HG02759 (cell line): ENCODE measurements around the gene ODC1.
A peak's percentile ranks its signal among the peaks of the same experiment; 100 is the strongest.
"Not testable (repeated sequence)": the region's sequence is repeated elsewhere in the genome, so short reads cannot be mapped to it uniquely, and the experiment has no call there.

Source experiments
- ATAC-seq: cut with Tn5 transposase; IDR thresholded peaks from one replicate; pipeline ENCODE4 v1.9.1; 2021; ENCODE audit warnings: mild to moderate bottlenecking, moderate library complexity; ENCODE audit not compliant: unreplicated experiment

The ODC1 gene

GRCh38 chr2:10447895-10448575 lies at the start of gene ODC1:
Gene ODC1 (minus strand): TSS chr2:10448327. CDS start chr2:10445032, 3,295 bp downstream.
- peak; percentile 81 for ATAC-seq

GRCh38 chr2:10497797-10498251 lies 49.7 kb upstream of the ODC1 start:
- no peak for ATAC-seq

GRCh38 chr2:10495988-10496313 lies 47.8 kb upstream of the ODC1 start:
- ATAC-seq = no peak

- ATAC-seq = no peak
These were observed 47.3 kb upstream of the ODC1 start for GRCh38 chr2:10495311-10495987.

- no peak for ATAC-seq
These were observed 46.4 kb upstream of the ODC1 start for GRCh38 chr2:10494351-10495066.

GRCh38 chr2:10493634-10494281 lies 45.6 kb upstream of the ODC1 start:
- peak; percentile 95 for ATAC-seq

- ATAC-seq = no peak
These were observed 45.0 kb upstream of the ODC1 start for GRCh38 chr2:10493075-10493633.

- ATAC-seq = no peak
These were observed 42.7 kb upstream of the ODC1 start for GRCh38 chr2:10490806-10491291.

GRCh38 chr2:10489842-10490555 lies 41.9 kb upstream of the ODC1 start:
- ATAC-seq = no peak

GRCh38 chr2:10488142-10488541 lies 40.0 kb upstream of the ODC1 start:
- not testable (repeated sequence) for ATAC-seq

GRCh38 chr2:10487741-10488104 lies 39.6 kb upstream of the ODC1 start:
- not testable (repeated sequence) for ATAC-seq

GRCh38 chr2:10487081-10487740 lies 39.1 kb upstream of the ODC1 start:
- ATAC-seq = no peak

GRCh38 chr2:10486601-10487079 lies 38.5 kb upstream of the ODC1 start:
- ATAC-seq = no peak

- no peak for ATAC-seq
These were observed 38.0 kb upstream of the ODC1 start for GRCh38 chr2:10486091-10486490.

- ATAC-seq = no peak
These were observed 34.8 kb upstream of the ODC1 start for GRCh38 chr2:10482913-10483312.

- ATAC-seq = no peak
These were observed 34.3 kb upstream of the ODC1 start for GRCh38 chr2:10482460-10482859.

GRCh38 chr2:10481666-10482157 lies 33.6 kb upstream of the ODC1 start:
- ATAC-seq = no peak

- ATAC-seq = no peak
These were observed 33.0 kb upstream of the ODC1 start for GRCh38 chr2:10481055-10481665.

GRCh38 chr2:10480359-10480949 lies 32.3 kb upstream of the ODC1 start:
- no peak for ATAC-seq
